Astrocyte of the cerebellum (primary cell): Measurements from ENCODE around the gene MMP17.

Experiments
- DNase-seq: peaks from one replicate; pipeline ENCODE4 v3.0.0-alpha.2; 2011; ENCODE audit warnings: low read depth
- H3K4me3 ChIP-seq: 2 replicates; pipeline ENCODE4 v1.5.1; 2011; ENCODE audit warnings: mild to moderate bottlenecking, low read depth, low read length, moderate library complexity
- in situ Hi-C: cut with HindIII; loops from 2 replicates; pipeline ENCODE4 v1.10.0; 2017; ENCODE audit warnings: low sequenced_read_pairs
- TF ChIP-seq, protein P1 (sequence below): IDR thresholded peaks from 2 replicates; pipeline ENCODE4 v1.5.1; 2012; ENCODE audit warnings: low read length, low read depth, moderate library complexity, mild to moderate bottlenecking; ENCODE audit errors: missing control alignments

The MMP17 gene

DNA sequence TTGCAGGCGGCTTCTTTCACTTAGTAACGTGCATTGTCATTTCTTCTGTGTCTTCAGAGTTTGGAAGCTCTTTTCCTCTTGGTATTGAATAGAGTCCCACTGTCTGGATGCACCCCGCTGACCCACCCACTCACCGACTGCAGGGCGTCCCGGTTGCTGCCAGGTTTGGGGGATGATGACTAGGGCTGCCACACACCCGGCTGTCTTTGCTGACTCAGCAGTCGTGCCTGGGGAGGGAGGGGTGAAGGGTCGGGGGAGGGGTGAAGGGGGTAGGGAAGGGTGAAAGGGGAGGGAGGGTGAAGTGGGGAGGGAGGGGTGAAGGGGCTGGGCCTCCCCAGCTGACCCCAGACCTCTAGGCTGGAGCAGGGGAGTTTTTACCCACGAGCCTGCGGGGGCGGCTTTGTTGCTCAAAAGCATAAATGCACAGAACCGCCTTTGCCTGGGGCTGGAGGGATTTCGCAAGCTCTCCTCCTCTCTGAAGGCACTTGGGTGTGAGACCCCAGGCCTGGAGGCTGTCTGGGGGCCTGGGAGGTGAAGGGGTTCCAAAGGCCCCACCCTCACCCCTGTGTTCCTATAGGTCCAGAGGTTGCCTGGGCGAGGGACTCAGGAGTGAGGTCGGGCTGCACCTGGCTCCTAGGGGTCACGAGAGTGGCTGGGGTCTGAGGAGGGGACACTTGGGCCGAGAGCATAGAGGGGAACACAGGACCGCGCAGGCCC lies 35.0 kb downstream of the MMP17 start:
- TF ChIP-seq, protein P1, sequence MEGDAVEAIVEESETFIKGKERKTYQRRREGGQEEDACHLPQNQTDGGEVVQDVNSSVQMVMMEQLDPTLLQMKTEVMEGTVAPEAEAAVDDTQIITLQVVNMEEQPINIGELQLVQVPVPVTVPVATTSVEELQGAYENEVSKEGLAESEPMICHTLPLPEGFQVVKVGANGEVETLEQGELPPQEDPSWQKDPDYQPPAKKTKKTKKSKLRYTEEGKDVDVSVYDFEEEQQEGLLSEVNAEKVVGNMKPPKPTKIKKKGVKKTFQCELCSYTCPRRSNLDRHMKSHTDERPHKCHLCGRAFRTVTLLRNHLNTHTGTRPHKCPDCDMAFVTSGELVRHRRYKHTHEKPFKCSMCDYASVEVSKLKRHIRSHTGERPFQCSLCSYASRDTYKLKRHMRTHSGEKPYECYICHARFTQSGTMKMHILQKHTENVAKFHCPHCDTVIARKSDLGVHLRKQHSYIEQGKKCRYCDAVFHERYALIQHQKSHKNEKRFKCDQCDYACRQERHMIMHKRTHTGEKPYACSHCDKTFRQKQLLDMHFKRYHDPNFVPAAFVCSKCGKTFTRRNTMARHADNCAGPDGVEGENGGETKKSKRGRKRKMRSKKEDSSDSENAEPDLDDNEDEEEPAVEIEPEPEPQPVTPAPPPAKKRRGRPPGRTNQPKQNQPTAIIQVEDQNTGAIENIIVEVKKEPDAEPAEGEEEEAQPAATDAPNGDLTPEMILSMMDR = no peak
- in situ Hi-C loops = no loop called here
- no peak for DNase-seq
- no peak overlapping the region for H3K4me3 ChIP-seq

DNA sequence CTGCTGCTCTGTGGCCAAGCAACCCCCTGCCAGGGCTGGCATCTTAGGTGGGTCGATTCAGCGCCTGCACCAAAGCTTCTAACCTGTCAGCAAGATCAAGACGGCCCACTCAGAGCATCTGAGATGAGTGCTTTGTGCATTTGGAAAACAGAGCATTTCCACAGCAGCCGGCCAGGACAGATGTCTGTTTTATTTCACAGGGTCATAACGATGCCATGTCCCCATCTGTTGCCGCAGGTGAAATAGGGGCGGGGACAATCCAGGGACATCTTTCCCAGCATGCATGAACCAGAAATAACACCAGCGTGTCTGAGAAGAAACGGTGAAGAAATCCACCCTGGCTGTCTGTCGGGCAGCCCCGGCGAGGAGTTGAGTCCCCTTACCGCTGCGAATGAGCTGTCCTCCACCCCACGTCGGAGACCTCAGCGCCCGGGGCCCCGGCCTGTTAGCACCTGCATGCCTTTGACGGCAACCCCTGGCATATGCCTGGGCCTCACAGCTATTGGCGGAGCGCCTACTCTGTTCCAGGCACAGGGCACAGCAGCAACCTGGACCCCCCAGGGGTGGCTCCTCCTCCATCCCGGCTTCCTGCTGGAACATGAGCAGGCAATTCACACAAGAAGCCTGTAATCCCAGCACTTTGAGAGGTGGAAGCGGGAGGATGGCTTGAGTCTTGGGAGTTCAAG lies 35.7 kb downstream of the MMP17 start:
- in situ Hi-C loops = no loop called here
- no peak for DNase-seq
- H3K4me3 ChIP-seq = no peak overlapping the region
- TF ChIP-seq, protein P1 = no peak

DNA sequence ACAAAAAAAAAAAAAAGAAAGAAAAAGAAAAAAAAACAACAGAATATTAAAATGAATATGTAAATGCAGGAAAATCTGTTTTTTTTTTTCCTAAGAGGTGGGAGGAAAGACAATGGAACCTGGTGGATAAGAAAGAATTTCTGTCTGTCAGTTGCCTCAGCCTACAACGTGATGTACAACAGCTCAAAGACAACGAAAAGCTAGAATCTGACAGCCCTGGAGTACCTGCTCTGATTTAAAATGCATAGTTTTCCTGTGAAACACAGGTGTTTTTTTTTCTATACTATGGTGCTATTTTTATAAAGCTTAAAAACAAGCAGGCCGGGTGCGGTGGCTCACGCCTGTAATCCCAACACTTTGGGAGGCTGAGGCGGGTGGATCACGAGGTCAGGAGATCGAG lies 36.3 kb downstream of the MMP17 start:
- no peak overlapping the region for H3K4me3 ChIP-seq
- DNase-seq = no peak
- TF ChIP-seq, protein P1 = no peak
- in situ Hi-C loops = no loop called here

DNA sequence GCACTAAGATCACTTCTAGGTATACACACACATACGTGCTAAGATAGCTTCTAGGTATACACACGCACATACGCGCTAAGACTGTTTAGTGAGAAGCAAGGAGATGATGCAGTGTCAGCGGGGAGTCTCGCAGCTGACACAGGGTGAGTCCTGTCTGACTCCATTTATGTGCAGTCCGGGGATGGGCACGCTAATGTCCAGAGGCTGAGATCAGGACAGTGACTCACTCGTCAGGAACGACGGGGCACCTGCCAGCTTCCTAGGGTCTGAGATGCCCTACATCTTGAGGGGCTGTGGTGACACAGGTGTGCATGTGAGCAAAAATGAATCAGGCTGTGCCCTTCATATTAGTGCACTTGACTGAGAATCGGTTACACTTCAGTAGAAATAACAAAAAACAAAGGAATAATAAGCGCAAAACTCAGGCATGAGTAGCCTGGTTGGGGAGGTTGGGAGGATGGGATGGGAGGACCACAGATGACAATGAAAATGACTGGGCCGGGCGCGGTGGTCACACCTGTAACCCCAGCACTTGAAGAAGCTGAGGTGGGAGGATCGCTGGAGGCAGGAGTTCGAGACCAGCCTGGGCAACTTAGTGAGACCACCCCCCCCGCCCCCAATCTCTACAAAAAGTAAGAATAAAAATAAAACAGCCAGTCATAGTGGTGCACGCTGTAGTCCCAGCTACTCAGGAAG lies 37.1 kb downstream of the MMP17 start:
- DNase-seq = no peak
- in situ Hi-C loops = no loop called here
- H3K4me3 ChIP-seq = no peak overlapping the region
- TF ChIP-seq, protein P1 = no peak

DNA sequence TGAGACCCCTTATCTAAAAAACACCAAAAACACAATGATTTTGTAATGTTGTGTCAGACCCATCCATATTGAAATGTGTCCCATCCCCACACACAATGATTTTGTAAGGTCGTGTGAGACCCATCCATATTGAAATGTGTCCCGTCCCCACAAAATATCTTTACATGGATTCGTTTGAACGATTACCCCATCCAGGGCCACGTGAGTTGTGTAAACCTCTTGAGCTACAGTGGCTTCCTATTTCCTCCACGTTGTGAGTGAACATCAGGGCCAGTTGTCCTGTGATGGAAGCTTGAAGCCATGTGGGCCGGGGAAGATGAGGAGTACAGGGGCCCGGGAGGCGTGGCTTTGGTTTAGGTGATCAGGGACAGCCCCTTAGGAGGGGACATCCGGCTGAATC lies 39.3 kb downstream of the MMP17 start:
- in situ Hi-C loops = no loop called here
- H3K4me3 ChIP-seq = no peak overlapping the region

More for the DNA sequence above, 39.3 kb downstream of the MMP17 start:
- TF ChIP-seq, protein P1 = no peak
- no peak for DNase-seq
